GM19193 (cell line): ENCODE measurements around the gene TIMM21.

Source experiments
- POLR2A ChIP-seq: IDR thresholded peaks from 4 replicates; pipeline ENCODE4 v1.6.1; 2011; ENCODE audit not compliant: insufficient read depth, insufficient read length; ENCODE audit errors: extremely low read depth

Gene TIMM21

GRCh38 chr18:74198453-74198852 lies 50.1 kb downstream of the TIMM21 start:
- no peak for TF ChIP-seq POLR2A

GRCh38 chr18:74200780-74201179 lies 52.5 kb downstream of the TIMM21 start:
- no peak for TF ChIP-seq POLR2A

- TF ChIP-seq POLR2A, result no peak
Measured at GRCh38 chr18:74203811-74204210, 55.5 kb downstream of the TIMM21 start.

DNA sequence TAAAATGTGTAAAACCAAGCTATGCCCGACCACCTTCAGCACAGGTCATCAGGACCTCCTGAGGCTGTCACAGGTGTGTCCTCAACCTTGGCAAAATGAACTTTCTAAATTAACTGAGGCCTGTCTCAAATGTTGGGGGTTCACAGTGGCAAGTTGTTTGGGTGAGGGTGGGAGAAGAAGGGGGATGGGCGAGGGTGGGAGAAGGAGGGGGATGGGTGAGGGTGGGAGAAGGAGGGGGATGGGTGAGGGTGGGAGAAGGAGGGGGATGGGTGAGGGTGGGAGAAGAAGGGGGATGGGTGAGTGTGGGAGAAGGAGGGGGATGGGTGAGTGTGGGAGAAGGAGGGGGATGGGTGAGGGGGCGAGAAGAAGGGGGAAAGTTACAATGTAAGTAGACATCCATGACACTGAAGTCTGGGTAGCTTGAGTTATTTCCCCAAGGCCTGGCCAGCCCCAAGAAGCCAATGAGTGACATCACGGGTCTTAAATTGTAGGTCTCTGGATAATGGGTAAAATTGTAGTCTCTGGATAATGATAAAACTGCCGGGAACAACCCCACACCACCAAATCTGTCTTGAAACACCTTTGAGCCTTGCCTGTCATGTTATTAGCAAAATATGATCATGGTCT lies 56.3 kb downstream of the TIMM21 start:
- TF ChIP-seq POLR2A, result no peak
